Prostate gland (tissue), 2 donors: ENCODE results near the gene EPS8.

ENCODE experiments used
- POLR2A ChIP-seq: fragments of 450-650 bp; IDR thresholded peaks from one replicate; pipeline ENCODE4 v1.6.1; 2016; ENCODE audit warnings: antibody characterized with exemption, mild to moderate bottlenecking
- POLR2AphosphoS5 ChIP-seq: sonication (generic); formaldehyde crosslinking; IDR thresholded peaks from one replicate; pipeline ENCODE4 v1.6.1; 2017; ENCODE audit warnings: antibody characterized with exemption
- TF ChIP-seq, protein P1 (sequence below), 4 experiments: fragments of 200-600 bp in 2 of 4; fragments of 450-650 bp in 2 of 4; sonication (generic) in 2 of 4; IDR thresholded peaks; 1 replicate in 3 of 4; 2 replicates in 1 of 4; pipeline ENCODE4 v1.5.1; 2016 to 2019; ENCODE audit warnings: antibody characterized with exemption in 4 of 4, mild to moderate bottlenecking in 2 of 4, moderate library complexity in 2 of 4

DNA sequence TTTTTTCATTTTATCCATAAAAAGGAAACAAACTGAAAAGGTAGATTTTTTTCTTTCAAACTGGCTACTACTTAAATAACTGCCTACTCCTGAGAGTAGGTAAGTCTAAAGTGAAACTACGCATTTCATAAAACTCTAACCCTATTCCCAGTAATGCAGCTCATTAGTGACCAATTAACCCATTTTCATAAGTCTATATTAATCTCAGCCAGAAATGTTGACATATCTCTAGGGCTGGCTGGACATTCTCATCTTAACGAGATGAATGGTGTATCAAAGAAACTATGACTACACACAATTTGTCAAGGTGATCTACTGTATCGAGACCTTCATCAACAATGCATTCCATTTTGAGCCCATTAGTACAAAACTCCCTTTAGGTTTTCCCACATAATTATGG is 57.2 kb downstream of the EPS8 start:
- TF ChIP-seq, protein P1, sequence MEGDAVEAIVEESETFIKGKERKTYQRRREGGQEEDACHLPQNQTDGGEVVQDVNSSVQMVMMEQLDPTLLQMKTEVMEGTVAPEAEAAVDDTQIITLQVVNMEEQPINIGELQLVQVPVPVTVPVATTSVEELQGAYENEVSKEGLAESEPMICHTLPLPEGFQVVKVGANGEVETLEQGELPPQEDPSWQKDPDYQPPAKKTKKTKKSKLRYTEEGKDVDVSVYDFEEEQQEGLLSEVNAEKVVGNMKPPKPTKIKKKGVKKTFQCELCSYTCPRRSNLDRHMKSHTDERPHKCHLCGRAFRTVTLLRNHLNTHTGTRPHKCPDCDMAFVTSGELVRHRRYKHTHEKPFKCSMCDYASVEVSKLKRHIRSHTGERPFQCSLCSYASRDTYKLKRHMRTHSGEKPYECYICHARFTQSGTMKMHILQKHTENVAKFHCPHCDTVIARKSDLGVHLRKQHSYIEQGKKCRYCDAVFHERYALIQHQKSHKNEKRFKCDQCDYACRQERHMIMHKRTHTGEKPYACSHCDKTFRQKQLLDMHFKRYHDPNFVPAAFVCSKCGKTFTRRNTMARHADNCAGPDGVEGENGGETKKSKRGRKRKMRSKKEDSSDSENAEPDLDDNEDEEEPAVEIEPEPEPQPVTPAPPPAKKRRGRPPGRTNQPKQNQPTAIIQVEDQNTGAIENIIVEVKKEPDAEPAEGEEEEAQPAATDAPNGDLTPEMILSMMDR (IDR thresholded peaks at IDR 0.05) = no peak
- TF ChIP-seq POLR2AphosphoS5 (no peak), POLR2A (no peak)
